NB4 (cell line): Measurements from ENCODE around the gene GTPBP2.

Source experiments
- CTCF ChIP-seq: IDR thresholded peaks from one replicate; pipeline ENCODE4 v1.5.1; 2012; ENCODE audit warnings: low read depth, low read length
- POLR2A ChIP-seq: IDR thresholded peaks from 2 replicates; pipeline ENCODE4 v1.6.1; 2011; ENCODE audit warnings: mild to moderate bottlenecking; ENCODE audit not compliant: insufficient read length; ENCODE audit errors: extremely low read depth

- no peak for TF ChIP-seq POLR2A
- TF ChIP-seq CTCF = no peak
Observed at GRCh38 chr6:43575105-43575771, 53.8 kb downstream of the GTPBP2 start.
